Measurements from ENCODE around the gene HECTD1.
"Not testable (repeated sequence)": the region's sequence is repeated elsewhere in the genome, so short reads cannot be mapped to it uniquely, and the experiment has no call there.

Gene HECTD1

GRCh38 chr14:31229009-31229408, 21.4 kb upstream of the HECTD1 start:
- in situ Hi-C loops (cut with MboI; ENCODE audit: low sequenced_read_pairs): no loop called here

- in situ Hi-C loops (cut with MboI; ENCODE audit: low sequenced_read_pairs): no loop called here
These were observed 20.9 kb upstream of the HECTD1 start for GRCh38 chr14:31228533-31228932.

GRCh38 chr14:31224808-31225207, 17.2 kb upstream of the HECTD1 start:
- in situ Hi-C loops (cut with MboI; ENCODE audit: low sequenced_read_pairs): no loop called here

- in situ Hi-C loops (cut with MboI; ENCODE audit: low sequenced_read_pairs): no loop called here
These were observed 15.7 kb upstream of the HECTD1 start for GRCh38 chr14:31223331-31223730.

GRCh38 chr14:31222834-31223233, 15.2 kb upstream of the HECTD1 start:
- in situ Hi-C loops (cut with MboI; ENCODE audit: low sequenced_read_pairs): no loop called here

GRCh38 chr14:31221266-31221665, 13.7 kb upstream of the HECTD1 start:
- in situ Hi-C loops (cut with MboI; ENCODE audit: low sequenced_read_pairs): no loop called here

GRCh38 chr14:31219169-31219568, 11.6 kb upstream of the HECTD1 start:
- in situ Hi-C loops (cut with MboI; ENCODE audit: low sequenced_read_pairs): no loop called here

- in situ Hi-C loops (cut with MboI; ENCODE audit: low sequenced_read_pairs): no loop called here
These were observed 8.8 kb upstream of the HECTD1 start for GRCh38 chr14:31216359-31216758.

GRCh38 chr14:31212893-31213292, 5.3 kb upstream of the HECTD1 start:
- in situ Hi-C loops (cut with MboI; ENCODE audit: low sequenced_read_pairs): no loop called here

- in situ Hi-C loops (cut with MboI; ENCODE audit: low sequenced_read_pairs): no loop called here
These were observed 2.0 kb upstream of the HECTD1 start for GRCh38 chr14:31209605-31210004.

- in situ Hi-C loops (cut with MboI; ENCODE audit: low sequenced_read_pairs): no loop called here
These were observed 1.2 kb upstream of the HECTD1 start for GRCh38 chr14:31208546-31209424.

GRCh38 chr14:31207287-31207754, 272 bp downstream of the HECTD1 start:
- in situ Hi-C loops (cut with MboI; ENCODE audit: low sequenced_read_pairs): no loop called here

- in situ Hi-C loops (cut with MboI; ENCODE audit: low sequenced_read_pairs): no loop called here
These were observed 882 bp downstream of the HECTD1 start for GRCh38 chr14:31206536-31207286.

- in situ Hi-C loops (cut with MboI; ENCODE audit: low sequenced_read_pairs): no loop called here
These were observed 1.7 kb downstream of the HECTD1 start for GRCh38 chr14:31205681-31206535.

- in situ Hi-C loops (cut with MboI; ENCODE audit: low sequenced_read_pairs): no loop called here
These were observed 2.7 kb downstream of the HECTD1 start for GRCh38 chr14:31204593-31205534.

- in situ Hi-C loops (cut with MboI; ENCODE audit: low sequenced_read_pairs): not testable (repeated sequence)
These were observed 3.5 kb downstream of the HECTD1 start for GRCh38 chr14:31203899-31204592.

GRCh38 chr14:31203414-31203742, 4.2 kb downstream of the HECTD1 start:
- in situ Hi-C loops (cut with MboI; ENCODE audit: low sequenced_read_pairs): no loop called here

- in situ Hi-C loops (cut with MboI; ENCODE audit: low sequenced_read_pairs): no loop called here
These were observed 6.5 kb downstream of the HECTD1 start for GRCh38 chr14:31201111-31201510.

- in situ Hi-C loops (cut with MboI; ENCODE audit: low sequenced_read_pairs): no loop called here
These were observed 6.9 kb downstream of the HECTD1 start for GRCh38 chr14:31200702-31200990.

- in situ Hi-C loops (cut with MboI; ENCODE audit: low sequenced_read_pairs): no loop called here
These were observed 9.9 kb downstream of the HECTD1 start for GRCh38 chr14:31197671-31198070.

Measured in HL-60/S4 treated with retinoic acid at 250 ng/mL for 4 days and 3 days (cell line).